ENCODE results near the gene HNRNPLL.

HNRNPLL gene

DNA sequence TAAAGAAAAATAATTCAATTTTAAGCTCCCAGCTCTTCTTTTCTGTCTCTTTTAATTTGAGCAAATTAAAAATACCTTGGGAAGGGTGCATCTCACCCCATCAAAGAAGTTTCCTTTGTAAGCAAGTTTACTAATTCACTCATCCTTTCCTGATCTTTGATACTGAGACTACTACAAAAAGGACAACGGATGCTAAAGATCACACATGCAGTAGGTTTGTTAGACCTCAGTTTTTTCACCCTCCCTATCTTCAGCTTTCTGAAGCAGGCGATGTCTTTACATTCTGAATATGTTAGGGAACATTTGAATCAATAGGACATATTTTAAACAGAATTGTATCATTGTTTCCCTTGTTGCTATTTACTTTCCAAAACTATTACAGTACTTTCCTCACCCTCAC is 6.0 kb upstream of the HNRNPLL start:
- no peak for TF ChIP-seq ZNF274 (IDR thresholded peaks at IDR 0.05; ENCODE audit: low read depth, low read length)
- no peak for TF ChIP-seq YY1 (IDR thresholded peaks at IDR 0.05; ENCODE audit: insufficient read depth, insufficient read length)
- no peak for TF ChIP-seq SUZ12 (IDR thresholded peaks at IDR 0.05; ENCODE audit: extremely low read depth, insufficient read depth, insufficient read length)
- no peak for DNase-seq (ENCODE audit: low read depth, low spot score)
- no peaks in the 10 kb centered on the region for H3K9me3 ChIP-seq (ENCODE audit: insufficient read depth, low read length)
- no peaks in the 10 kb centered on the region for H3K36me3 ChIP-seq (ENCODE audit: insufficient read depth, insufficient read length, low read length)
- no peak overlapping the region for H3K9ac ChIP-seq (ENCODE audit: insufficient read length, low read depth)
- no peak overlapping the region for H3K4me3 ChIP-seq (ENCODE audit: insufficient read length, low read depth)
- H3K27me3 ChIP-seq (ENCODE audit: insufficient read depth, insufficient read length): no peaks in the 10 kb centered on the region
- H3K4me1 ChIP-seq (ENCODE audit: insufficient read depth, insufficient read length): peaks cover 2% of the 10 kb centered on the region

DNA sequence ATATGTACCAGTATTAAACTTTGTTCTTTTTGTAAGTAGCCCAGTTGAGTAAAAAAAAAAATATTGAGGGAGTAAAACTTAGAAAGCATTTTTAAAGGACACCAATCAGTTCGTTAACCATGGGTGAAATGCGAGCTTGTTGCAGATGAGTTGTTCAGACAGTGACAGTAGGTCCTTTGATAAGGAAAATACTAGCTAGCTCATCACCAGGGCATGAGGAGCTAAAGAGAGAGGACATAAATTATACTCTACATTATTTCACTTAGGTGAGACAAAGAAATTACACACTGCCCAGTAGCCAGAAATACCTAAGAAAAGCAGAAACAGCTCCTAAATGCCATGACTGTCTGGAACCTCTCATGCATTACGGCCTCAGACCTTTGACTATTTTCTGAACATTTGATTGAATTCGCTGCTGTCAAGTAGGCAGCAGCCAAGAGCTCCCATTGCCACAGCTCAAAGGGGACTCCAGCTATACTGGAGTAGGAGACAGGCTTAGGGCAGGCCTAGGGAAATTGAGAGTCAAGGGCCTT is 2.6 kb upstream of the HNRNPLL start:
- no peaks in the 10 kb centered on the region for H3K36me3 ChIP-seq (ENCODE audit: insufficient read depth, insufficient read length, low read length)
- DNase-seq (ENCODE audit: low read depth, low spot score): no peak
- H3K4me3 ChIP-seq (ENCODE audit: insufficient read length, low read depth): no peak overlapping the region
- no peak overlapping the region for H3K9ac ChIP-seq (ENCODE audit: insufficient read length, low read depth)
- H3K27me3 ChIP-seq (ENCODE audit: insufficient read depth, insufficient read length): no peaks in the 10 kb centered on the region
- peaks cover 2% of the 10 kb centered on the region for H3K4me1 ChIP-seq (ENCODE audit: insufficient read depth, insufficient read length)
- H3K9me3 ChIP-seq (ENCODE audit: insufficient read depth, low read length): no peaks in the 10 kb centered on the region
- TF ChIP-seq YY1 (IDR thresholded peaks at IDR 0.05; ENCODE audit: insufficient read depth, insufficient read length) (no peak), SUZ12 (IDR thresholded peaks at IDR 0.05; ENCODE audit: extremely low read depth, insufficient read depth, insufficient read length) (no peak), ZNF274 (IDR thresholded peaks at IDR 0.05; ENCODE audit: low read depth, low read length) (no peak)

- no peaks in the 10 kb centered on the region for H3K36me3 ChIP-seq (ENCODE audit: insufficient read depth, insufficient read length, low read length)
- TF ChIP-seq ZNF274 (IDR thresholded peaks at IDR 0.05; ENCODE audit: low read depth, low read length) (no peak), YY1 (IDR thresholded peaks at IDR 0.05; ENCODE audit: insufficient read depth, insufficient read length) (no peak), SUZ12 (IDR thresholded peaks at IDR 0.05; ENCODE audit: extremely low read depth, insufficient read depth, insufficient read length) (no peak)
- H3K9me3 ChIP-seq (ENCODE audit: insufficient read depth, low read length): no peaks in the 10 kb centered on the region
- H3K27me3 ChIP-seq (ENCODE audit: insufficient read depth, insufficient read length): no peaks in the 10 kb centered on the region
- H3K9ac ChIP-seq (ENCODE audit: insufficient read length, low read depth): peak overlapping the region; percentile 77
- peaks cover 2% of the 10 kb centered on the region for H3K4me1 ChIP-seq (ENCODE audit: insufficient read depth, insufficient read length)
- peak overlapping the region; percentile 62 for H3K4me3 ChIP-seq (ENCODE audit: insufficient read length, low read depth)
- DNase-seq (ENCODE audit: low read depth, low spot score): peak; percentile 85
These were observed 918 bp upstream of the HNRNPLL start for GRCh38 chr2:38603402-38604290.

DNA sequence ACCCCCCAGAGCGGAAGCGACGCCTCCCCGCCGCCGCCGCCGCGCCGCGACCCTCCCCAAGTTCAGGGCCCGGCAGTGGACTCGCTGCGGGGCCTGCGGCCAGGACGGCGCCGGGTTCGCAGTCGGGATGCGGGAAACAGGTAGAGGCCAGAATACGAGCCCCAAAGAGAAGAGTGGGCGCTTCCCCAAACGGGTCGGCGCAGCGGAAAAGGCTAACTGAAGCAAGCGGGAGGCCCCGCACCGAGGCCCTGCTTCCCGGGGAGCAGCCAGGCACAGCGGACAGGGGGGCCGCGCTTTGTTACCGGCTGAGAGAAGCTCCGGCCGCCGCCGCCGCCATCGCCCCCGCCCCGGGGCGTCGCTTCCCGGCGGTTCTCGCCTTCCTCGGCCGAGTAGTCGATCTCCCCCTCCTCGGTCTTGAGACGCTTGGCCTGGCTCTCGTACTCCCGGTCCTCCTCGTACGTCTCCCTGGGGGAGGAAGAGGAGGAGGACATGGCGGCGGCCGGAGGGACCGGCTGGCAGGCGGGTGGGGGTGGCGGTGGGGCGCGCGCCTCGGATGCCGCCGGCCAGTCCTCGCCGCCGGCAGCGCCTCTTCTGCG is 494 bp downstream of the HNRNPLL start:
- H3K4me3 ChIP-seq (ENCODE audit: insufficient read length, low read depth): peak overlapping the region; percentile 78
- TF ChIP-seq SUZ12 (IDR thresholded peaks at IDR 0.05; ENCODE audit: extremely low read depth, insufficient read depth, insufficient read length) (no peak), ZNF274 (IDR thresholded peaks at IDR 0.05; ENCODE audit: low read depth, low read length) (no peak), YY1 (IDR thresholded peaks at IDR 0.05; ENCODE audit: insufficient read depth, insufficient read length) (no peak)
- no peaks in the 10 kb centered on the region for H3K36me3 ChIP-seq (ENCODE audit: insufficient read depth, insufficient read length, low read length)
- H3K9ac ChIP-seq (ENCODE audit: insufficient read length, low read depth): peak overlapping the region; percentile 90
- peaks cover 2% of the 10 kb centered on the region for H3K4me1 ChIP-seq (ENCODE audit: insufficient read depth, insufficient read length)
- H3K27me3 ChIP-seq (ENCODE audit: insufficient read depth, insufficient read length): no peaks in the 10 kb centered on the region
- no peak for DNase-seq (ENCODE audit: low read depth, low spot score)
- H3K9me3 ChIP-seq (ENCODE audit: insufficient read depth, low read length): no peaks in the 10 kb centered on the region

- Histone ChIP-seq H3K4me1 (ENCODE audit: insufficient read depth, insufficient read length) (peaks cover 2% of the 10 kb centered on the region), H3K27me3 (ENCODE audit: insufficient read depth, insufficient read length) (no peaks in the 10 kb centered on the region), H3K9ac (ENCODE audit: insufficient read length, low read depth) (peak overlapping the region; percentile 90), H3K36me3 (ENCODE audit: insufficient read depth, insufficient read length, low read length) (no peaks in the 10 kb centered on the region), H3K4me3 (ENCODE audit: insufficient read length, low read depth) (peak overlapping the region; percentile 78), H3K9me3 (ENCODE audit: insufficient read depth, low read length) (no peaks in the 10 kb centered on the region)
- no peak for TF ChIP-seq SUZ12 (IDR thresholded peaks at IDR 0.05; ENCODE audit: extremely low read depth, insufficient read depth, insufficient read length)
- TF ChIP-seq ZNF274 (IDR thresholded peaks at IDR 0.05; ENCODE audit: low read depth, low read length): no peak
- TF ChIP-seq YY1 (IDR thresholded peaks at IDR 0.05; ENCODE audit: insufficient read depth, insufficient read length): no peak
- DNase-seq (ENCODE audit: low read depth, low spot score): no peak
These were observed 1.1 kb downstream of the HNRNPLL start for GRCh38 chr2:38601463-38602135.

DNA sequence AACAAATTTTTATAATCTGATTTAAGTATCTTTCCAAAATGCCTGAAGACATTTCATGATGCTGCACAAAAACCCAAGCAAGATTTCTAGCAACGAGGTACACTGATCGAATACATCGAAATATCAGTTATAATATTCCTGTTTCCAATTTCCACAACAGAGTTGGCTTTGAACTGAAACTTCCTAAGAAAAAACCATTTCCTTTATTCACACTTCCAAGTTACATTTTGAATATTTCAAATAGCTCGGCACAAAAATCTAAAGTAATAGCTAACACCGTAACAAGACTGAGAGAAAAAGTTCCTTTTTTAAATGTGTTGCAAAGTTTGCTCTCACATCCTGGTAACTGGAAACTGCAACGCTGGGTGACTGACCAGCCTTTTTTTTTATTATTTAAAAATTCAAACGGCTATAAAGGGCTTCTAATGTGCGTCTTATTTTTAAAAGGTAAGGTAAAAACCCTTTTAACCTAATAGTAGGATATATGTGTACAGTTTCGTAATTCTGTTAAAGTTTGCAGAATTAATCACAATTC is 1.7 kb downstream of the HNRNPLL start:
- H3K4me1 ChIP-seq (ENCODE audit: insufficient read depth, insufficient read length): peaks cover 2% of the 10 kb centered on the region
- TF ChIP-seq SUZ12 (IDR thresholded peaks at IDR 0.05; ENCODE audit: extremely low read depth, insufficient read depth, insufficient read length): no peak
- TF ChIP-seq ZNF274 (IDR thresholded peaks at IDR 0.05; ENCODE audit: low read depth, low read length): no peak
- TF ChIP-seq YY1 (IDR thresholded peaks at IDR 0.05; ENCODE audit: insufficient read depth, insufficient read length): no peak
- no peaks in the 10 kb centered on the region for H3K9me3 ChIP-seq (ENCODE audit: insufficient read depth, low read length)
- H3K4me3 ChIP-seq (ENCODE audit: insufficient read length, low read depth): peak overlapping the region; percentile 78
- no peaks in the 10 kb centered on the region for H3K36me3 ChIP-seq (ENCODE audit: insufficient read depth, insufficient read length, low read length)
- H3K27me3 ChIP-seq (ENCODE audit: insufficient read depth, insufficient read length): no peaks in the 10 kb centered on the region
- H3K9ac ChIP-seq (ENCODE audit: insufficient read length, low read depth): peak overlapping the region; percentile 90
- no peak for DNase-seq (ENCODE audit: low read depth, low spot score)
